Thoracic aorta (tissue), 2 donors: ENCODE results near the gene AQP6. TPM values are rescaled to one million over a fixed set of nuclear protein-coding genes. Genes with fewer than 3 reads are reported as not detected.

Experiments
- ATAC-seq: fragments of 150-250 bp; one replicate; pipeline ENCODE4 v1.8.0; 2017; ENCODE audit warnings: low read depth; ENCODE audit not compliant: insufficient number of reproducible peaks, low FRiP score
- DNase-seq: peaks from one replicate; pipeline ENCODE4 v3.0.0-alpha.2; 2020; ENCODE audit warnings: low spot score
- H3K27ac ChIP-seq, 2 donors: fragments of 200-600 bp; sonication (generic); 1 replicate in 1 of 2; 2 replicates in 1 of 2; pipeline ENCODE4 v1.5.1; 2016; ENCODE audit warnings: mild to moderate bottlenecking in 2 of 2, moderate library complexity in 2 of 2
- H3K27me3 ChIP-seq: fragments of 200-600 bp; sonication (generic); replicated peaks from 2 replicates; pipeline ENCODE4 v1.6.0; 2016; ENCODE audit warnings: mild to moderate bottlenecking; ENCODE audit not compliant: insufficient read depth
- H3K36me3 ChIP-seq: fragments of 200-600 bp; sonication (generic); one replicate; pipeline ENCODE4 v1.5.1; 2016
- H3K4me1 ChIP-seq, 2 donors: fragments of 200-600 bp; sonication (generic); 1 replicate in 1 of 2; 2 replicates in 1 of 2; pipeline versions ENCODE4 v1.5.1 to v1.6.0; 2016; ENCODE audit warnings: low read depth in 2 of 2, mild to moderate bottlenecking in 1 of 2; ENCODE audit not compliant: control insufficient read depth in 1 of 2
- H3K4me3 ChIP-seq: fragments of 200-600 bp; sonication (generic); 2 replicates; pipeline ENCODE4 v1.5.1; 2016; ENCODE audit warnings: mild to moderate bottlenecking
- H3K9me3 ChIP-seq: fragments of 200-600 bp; sonication (generic); 2 replicates; pipeline ENCODE4 v1.5.1; 2016
- total RNA-seq, 2 donors: library from RNA; depleted of rRNA; stranded (reverse); fragments of >200 nt; gene quantifications; one replicate each; pipeline versions ENCODE4 v1.1.0 to v1.2.3, GENCODE V29; 2016
- TF ChIP-seq, protein P1 (sequence below): fragments of 200-600 bp; sonication (generic); IDR thresholded peaks from one replicate; pipeline ENCODE4 v1.5.1; 2019; ENCODE audit warnings: antibody characterized with exemption

The AQP6 gene
- total RNA-seq, 2 donors from 2014 or later = not detected

DNA sequence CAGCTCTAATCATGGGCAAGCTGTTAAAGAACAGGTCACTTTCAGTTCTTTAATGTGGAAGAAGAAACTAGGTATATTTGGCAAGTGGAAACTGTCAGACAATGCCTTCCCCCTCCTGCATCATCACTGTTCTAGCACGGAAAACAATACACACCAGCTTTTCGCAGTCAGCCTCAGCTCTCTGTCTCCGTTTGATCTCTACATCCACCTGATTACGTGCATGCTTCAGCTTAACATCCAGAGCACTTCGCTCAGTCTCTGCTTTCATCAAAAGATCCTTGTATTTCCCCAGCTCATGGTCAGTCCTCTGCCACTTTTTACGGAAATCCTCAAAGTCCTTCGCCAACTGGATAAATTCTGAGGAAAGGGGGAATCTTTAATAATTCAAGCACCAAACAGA, 33.5 kb downstream of the AQP6 start:
- TF ChIP-seq, protein P1, sequence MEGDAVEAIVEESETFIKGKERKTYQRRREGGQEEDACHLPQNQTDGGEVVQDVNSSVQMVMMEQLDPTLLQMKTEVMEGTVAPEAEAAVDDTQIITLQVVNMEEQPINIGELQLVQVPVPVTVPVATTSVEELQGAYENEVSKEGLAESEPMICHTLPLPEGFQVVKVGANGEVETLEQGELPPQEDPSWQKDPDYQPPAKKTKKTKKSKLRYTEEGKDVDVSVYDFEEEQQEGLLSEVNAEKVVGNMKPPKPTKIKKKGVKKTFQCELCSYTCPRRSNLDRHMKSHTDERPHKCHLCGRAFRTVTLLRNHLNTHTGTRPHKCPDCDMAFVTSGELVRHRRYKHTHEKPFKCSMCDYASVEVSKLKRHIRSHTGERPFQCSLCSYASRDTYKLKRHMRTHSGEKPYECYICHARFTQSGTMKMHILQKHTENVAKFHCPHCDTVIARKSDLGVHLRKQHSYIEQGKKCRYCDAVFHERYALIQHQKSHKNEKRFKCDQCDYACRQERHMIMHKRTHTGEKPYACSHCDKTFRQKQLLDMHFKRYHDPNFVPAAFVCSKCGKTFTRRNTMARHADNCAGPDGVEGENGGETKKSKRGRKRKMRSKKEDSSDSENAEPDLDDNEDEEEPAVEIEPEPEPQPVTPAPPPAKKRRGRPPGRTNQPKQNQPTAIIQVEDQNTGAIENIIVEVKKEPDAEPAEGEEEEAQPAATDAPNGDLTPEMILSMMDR = no peak
- H3K4me1 ChIP-seq = no peaks in the 10 kb centered on the region
- DNase-seq (no peak), ATAC-seq (no peak)
- H3K27ac ChIP-seq = no peak overlapping the region
- H3K9me3 ChIP-seq = no peaks in the 10 kb centered on the region
- no peak overlapping the region for H3K4me3 ChIP-seq
- H3K27me3 ChIP-seq = no peaks in the 10 kb centered on the region
- H3K36me3 ChIP-seq = no peaks in the 10 kb centered on the region

DNA sequence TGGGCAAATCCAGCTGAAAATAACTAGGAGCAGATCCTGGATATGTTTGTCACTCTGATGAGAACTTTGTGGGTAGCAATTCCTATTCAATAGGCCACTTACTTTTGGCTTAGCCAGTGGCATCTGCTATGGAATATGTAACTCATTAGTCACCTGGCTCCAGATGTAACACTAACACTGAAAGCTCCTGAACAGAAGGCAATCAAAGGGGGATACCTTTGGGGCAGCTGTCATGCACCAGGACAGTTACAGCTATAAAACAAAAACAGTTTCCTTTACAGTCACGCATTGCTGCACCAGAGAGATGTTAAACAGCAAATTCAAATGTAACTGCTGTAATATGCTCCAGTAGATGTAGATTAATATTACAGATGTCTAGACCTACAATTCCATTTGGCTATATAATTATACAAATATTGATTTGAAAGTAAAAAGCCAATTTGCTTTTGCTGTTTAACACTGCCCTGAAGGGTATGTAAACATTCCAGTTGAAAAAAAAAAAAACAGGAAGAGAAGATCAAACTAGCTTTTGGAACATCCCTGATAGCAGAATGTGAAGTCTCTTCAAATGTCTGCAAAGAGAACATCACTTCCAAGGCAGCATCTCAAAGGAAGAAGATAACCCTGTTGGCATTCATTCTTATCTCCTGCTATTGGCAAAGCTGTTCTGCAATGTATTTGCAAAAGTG, 34.2 kb downstream of the AQP6 start:
- H3K27me3 ChIP-seq = no peaks in the 10 kb centered on the region
- no peaks in the 10 kb centered on the region for H3K36me3 ChIP-seq
- no peaks in the 10 kb centered on the region for H3K4me1 ChIP-seq
- DNase-seq (no peak), ATAC-seq (no peak)
- no peak overlapping the region for H3K4me3 ChIP-seq
- TF ChIP-seq, protein P1 = no peak
- no peaks in the 10 kb centered on the region for H3K9me3 ChIP-seq
- H3K27ac ChIP-seq = no peak overlapping the region

DNA sequence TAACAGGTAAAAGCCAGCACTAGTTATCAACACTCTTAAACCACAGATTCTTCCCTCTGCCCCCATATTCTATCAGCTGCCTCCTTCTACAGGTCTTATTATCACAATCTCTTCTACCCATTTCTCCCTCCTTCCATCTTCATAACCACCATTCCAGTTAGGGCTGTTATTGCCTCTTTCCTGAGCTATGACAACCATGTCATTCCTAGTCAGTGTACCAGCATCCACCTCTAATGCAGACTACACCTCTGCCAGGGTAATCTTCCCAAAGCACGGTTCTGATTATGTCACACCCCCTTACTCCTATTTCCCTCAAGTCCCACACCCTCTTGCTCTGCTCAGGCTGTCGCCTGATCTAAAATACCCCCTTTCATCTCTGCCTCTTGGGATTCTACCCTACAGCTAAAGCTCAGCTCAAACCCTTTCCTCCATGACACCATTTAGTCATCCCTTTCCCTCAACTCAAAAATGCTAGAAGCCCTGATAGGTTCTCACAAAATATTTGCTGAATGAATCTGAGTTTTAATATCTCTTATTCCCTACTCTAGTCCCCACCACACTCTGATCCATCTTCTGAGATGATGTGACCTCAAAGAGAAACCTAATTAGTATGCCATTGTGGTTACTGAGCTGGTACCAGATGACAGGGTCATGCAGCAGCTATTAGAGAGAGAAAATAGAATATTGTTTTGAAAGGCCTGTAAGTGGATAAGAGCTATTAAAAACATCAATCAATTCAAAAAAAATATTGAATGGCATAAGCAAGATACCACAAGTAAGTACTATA, 40.8 kb downstream of the AQP6 start:
- no peaks in the 10 kb centered on the region for H3K36me3 ChIP-seq
- no peak overlapping the region for H3K4me3 ChIP-seq
- peaks cover 0 to 10% of the 10 kb centered on the region in 2 donors for H3K4me1 ChIP-seq
- DNase-seq (no peak), ATAC-seq (no peak)
- H3K9me3 ChIP-seq = no peaks in the 10 kb centered on the region
- TF ChIP-seq, protein P1 = no peak
- H3K27me3 ChIP-seq = no peaks in the 10 kb centered on the region
- H3K27ac ChIP-seq = no peak overlapping the region

DNA sequence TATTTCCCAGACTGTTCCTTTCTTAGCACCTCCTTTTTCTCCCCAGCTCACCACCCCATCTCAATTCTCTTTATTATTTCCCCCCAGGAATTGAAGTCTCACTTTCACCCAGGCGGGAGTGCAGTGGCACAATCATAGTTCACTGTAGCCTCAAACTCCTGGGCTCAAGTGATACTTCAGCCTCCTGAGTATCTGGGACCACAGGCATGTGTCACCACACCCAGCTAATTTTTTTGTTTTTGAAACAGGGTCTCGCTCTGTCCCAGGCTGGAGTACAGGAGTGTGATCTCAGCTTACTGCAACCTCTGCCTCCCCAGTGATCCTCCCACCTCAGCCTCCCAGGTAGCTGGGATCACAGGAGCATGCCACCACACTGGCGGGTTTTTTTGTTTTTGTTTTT, 41.6 kb downstream of the AQP6 start:
- Histone ChIP-seq H3K27ac (no peak overlapping the region), H3K36me3 (no peaks in the 10 kb centered on the region), H3K4me1 (peaks cover 0 to 10% of the 10 kb centered on the region in 2 donors), H3K9me3 (no peaks in the 10 kb centered on the region), H3K4me3 (no peak overlapping the region), H3K27me3 (no peaks in the 10 kb centered on the region)
- DNase-seq = no peak
- TF ChIP-seq, protein P1 = no peak
- no peak for ATAC-seq
